Progenitor cell of endocrine pancreas (in vitro differentiated cells): ENCODE measurements around the gene MYO7A. TPM values are rescaled to one million over a fixed set of nuclear protein-coding genes. Genes with fewer than 3 reads are reported as not detected.

ENCODE experiments used
- DNase-seq: peaks from one replicate; pipeline ENCODE4 v3.0.0; 2021; ENCODE audit warnings: low spot score; ENCODE audit not compliant: unreplicated experiment
- H3K27ac Mint-ChIP-seq: 2 replicates; pipeline ENCODE4 v1.8.0; 2021; ENCODE audit warnings: mild to moderate bottlenecking, moderate library complexity, mixed read lengths
- H3K27me3 Mint-ChIP-seq: 2 replicates; pipeline ENCODE4 v1.8.0; 2021; ENCODE audit warnings: mixed read lengths
- H3K36me3 Mint-ChIP-seq: 2 replicates; pipeline ENCODE4 v1.8.0; 2022; ENCODE audit warnings: mixed read lengths; ENCODE audit not compliant: insufficient read depth
- H3K4me1 Mint-ChIP-seq: 2 replicates; pipeline ENCODE4 v1.8.0; 2021; ENCODE audit warnings: low read depth, mixed read lengths
- H3K4me3 Mint-ChIP-seq: 2 replicates; pipeline ENCODE4 v1.8.0; 2021; ENCODE audit warnings: low read depth, mild to moderate bottlenecking, moderate library complexity, mixed read lengths
- H3K9me3 Mint-ChIP-seq: 2 replicates; pipeline ENCODE4 v1.8.0; 2021; ENCODE audit warnings: low read depth, mixed read lengths
- CTCF ChIP-seq: fragments of 200-600 bp; sonication (generic); IDR thresholded peaks from one replicate; pipeline ENCODE4 v1.5.0; 2021; ENCODE audit warnings: antibody characterized with exemption, mild to moderate bottlenecking; ENCODE audit not compliant: unreplicated experiment
- total RNA-seq: library from RNA; stranded (reverse); gene quantifications from 2 replicates; pipeline ENCODE4 v1.2.1, GENCODE V29; 2021

Gene MYO7A
- total RNA-seq, 1 donor from 2014 or later: 5.7 TPM

- no peak for TF ChIP-seq CTCF
- H3K4me3 Mint-ChIP-seq: no peak overlapping the region
- peaks cover 11% of the 10 kb centered on the region for H3K4me1 Mint-ChIP-seq
- no peak for DNase-seq
- no peaks in the 10 kb centered on the region for H3K9me3 Mint-ChIP-seq
- H3K27ac Mint-ChIP-seq: no peak overlapping the region
- no peaks in the 10 kb centered on the region for H3K27me3 Mint-ChIP-seq
- no peaks in the 10 kb centered on the region for H3K36me3 Mint-ChIP-seq
These were observed 2.1 kb downstream of the MYO7A start for GRCh38 chr11:77129842-77130756.

- DNase-seq: no peak
These were observed 2.9 kb downstream of the MYO7A start for GRCh38 chr11:77130763-77131513.

GRCh38 chr11:77131560-77131959, 3.5 kb downstream of the MYO7A start:
- TF ChIP-seq CTCF: no peak
- Mint-ChIP-seq H3K36me3 (no peaks in the 10 kb centered on the region), H3K4me3 (no peak overlapping the region), H3K27me3 (peaks cover 7% of the 10 kb centered on the region), H3K27ac (no peak overlapping the region), H3K4me1 (peaks cover 11% of the 10 kb centered on the region), H3K9me3 (no peaks in the 10 kb centered on the region)
- no peak for DNase-seq

More at GRCh38 chr11:77130763-77131513, 2.9 kb downstream of the MYO7A start:
- no peak overlapping the region for H3K4me3 Mint-ChIP-seq
- H3K27ac Mint-ChIP-seq: no peak overlapping the region
- peaks cover 11% of the 10 kb centered on the region for H3K4me1 Mint-ChIP-seq
- H3K9me3 Mint-ChIP-seq: no peaks in the 10 kb centered on the region
- no peaks in the 10 kb centered on the region for H3K36me3 Mint-ChIP-seq
- H3K27me3 Mint-ChIP-seq: peaks cover 3% of the 10 kb centered on the region
- no peak for TF ChIP-seq CTCF

GRCh38 chr11:77135069-77135468, 7.0 kb downstream of the MYO7A start:
- TF ChIP-seq CTCF: no peak
- DNase-seq: no peak
- peaks cover 6% of the 10 kb centered on the region for H3K4me1 Mint-ChIP-seq
- H3K9me3 Mint-ChIP-seq: no peaks in the 10 kb centered on the region
- H3K27ac Mint-ChIP-seq: no peak overlapping the region
- H3K36me3 Mint-ChIP-seq: no peaks in the 10 kb centered on the region
- no peak overlapping the region for H3K4me3 Mint-ChIP-seq
- H3K27me3 Mint-ChIP-seq: peaks cover 13% of the 10 kb centered on the region

- no peak overlapping the region for H3K4me3 Mint-ChIP-seq
These were observed 8.0 kb downstream of the MYO7A start for GRCh38 chr11:77136074-77136473.

More at GRCh38 chr11:77136074-77136473, 8.0 kb downstream of the MYO7A start:
- Mint-ChIP-seq H3K27me3 (peaks cover 13% of the 10 kb centered on the region), H3K9me3 (no peaks in the 10 kb centered on the region), H3K27ac (no peak overlapping the region), H3K4me1 (peaks cover 10% of the 10 kb centered on the region), H3K36me3 (no peaks in the 10 kb centered on the region)
- no peak for DNase-seq
- TF ChIP-seq CTCF: no peak
